ENCODE data around the gene PDGFB.

The PDGFB gene

DNA sequence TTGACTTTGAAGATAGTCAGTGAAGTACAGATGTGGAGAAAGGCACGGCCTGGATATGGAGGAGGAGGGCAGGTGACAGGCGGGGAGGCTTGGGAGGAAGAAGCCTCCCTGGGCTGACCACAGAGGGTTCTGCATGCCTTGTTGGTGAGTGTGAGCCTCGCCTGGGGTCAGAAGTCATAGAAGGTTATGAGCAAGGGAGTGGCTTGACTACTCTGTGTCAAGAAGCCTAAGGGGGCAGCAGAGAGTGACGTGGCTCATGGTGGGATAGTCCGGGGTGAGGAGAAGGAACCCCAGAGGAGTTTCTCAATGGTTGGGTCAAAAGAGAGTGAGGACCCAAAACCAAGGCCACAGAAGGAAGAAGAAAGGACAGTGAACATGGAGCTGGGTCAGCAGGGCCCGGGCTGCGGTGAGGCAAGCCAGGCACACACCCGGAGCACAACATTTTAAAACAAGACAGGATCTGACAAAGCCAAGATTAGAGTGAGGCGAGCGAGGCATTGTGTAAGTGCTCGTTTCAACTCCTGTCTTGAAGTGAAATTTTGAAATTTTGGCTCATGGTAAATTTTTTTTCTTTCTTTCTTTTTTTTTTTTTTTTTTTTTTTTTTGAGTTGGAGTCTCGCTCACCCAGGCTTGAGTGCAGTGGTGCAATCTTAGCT lies 31.9 kb downstream of the PDGFB start:
- no peak overlapping the region for H3K27ac ChIP-seq
- no peak overlapping the region for H3K4me3 ChIP-seq (ENCODE audit: low read depth in 1 of 2, low read length in 1 of 2)
- H3K9me3 ChIP-seq: no peaks in the 10 kb centered on the region
- peaks cover 51% of the 10 kb centered on the region for H3K27me3 ChIP-seq
- no peaks in the 10 kb centered on the region for H3K4me1 ChIP-seq (ENCODE audit: control insufficient read depth in 1 of 2, insufficient read depth in 1 of 2, low read depth in 1 of 2, low read length in 1 of 2)
- no peaks in the 10 kb centered on the region for H3K36me3 ChIP-seq
- TF ChIP-seq, protein P1, sequence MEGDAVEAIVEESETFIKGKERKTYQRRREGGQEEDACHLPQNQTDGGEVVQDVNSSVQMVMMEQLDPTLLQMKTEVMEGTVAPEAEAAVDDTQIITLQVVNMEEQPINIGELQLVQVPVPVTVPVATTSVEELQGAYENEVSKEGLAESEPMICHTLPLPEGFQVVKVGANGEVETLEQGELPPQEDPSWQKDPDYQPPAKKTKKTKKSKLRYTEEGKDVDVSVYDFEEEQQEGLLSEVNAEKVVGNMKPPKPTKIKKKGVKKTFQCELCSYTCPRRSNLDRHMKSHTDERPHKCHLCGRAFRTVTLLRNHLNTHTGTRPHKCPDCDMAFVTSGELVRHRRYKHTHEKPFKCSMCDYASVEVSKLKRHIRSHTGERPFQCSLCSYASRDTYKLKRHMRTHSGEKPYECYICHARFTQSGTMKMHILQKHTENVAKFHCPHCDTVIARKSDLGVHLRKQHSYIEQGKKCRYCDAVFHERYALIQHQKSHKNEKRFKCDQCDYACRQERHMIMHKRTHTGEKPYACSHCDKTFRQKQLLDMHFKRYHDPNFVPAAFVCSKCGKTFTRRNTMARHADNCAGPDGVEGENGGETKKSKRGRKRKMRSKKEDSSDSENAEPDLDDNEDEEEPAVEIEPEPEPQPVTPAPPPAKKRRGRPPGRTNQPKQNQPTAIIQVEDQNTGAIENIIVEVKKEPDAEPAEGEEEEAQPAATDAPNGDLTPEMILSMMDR (IDR thresholded peaks at IDR 0.05): no peak

- Histone ChIP-seq H3K4me3 (ENCODE audit: low read depth in 1 of 2, low read length in 1 of 2) (no peak overlapping the region), H3K27me3 (peaks cover 42% of the 10 kb centered on the region), H3K9me3 (no peaks in the 10 kb centered on the region), H3K27ac (no peak overlapping the region), H3K36me3 (no peaks in the 10 kb centered on the region), H3K4me1 (ENCODE audit: control insufficient read depth in 1 of 2, insufficient read depth in 1 of 2, low read depth in 1 of 2, low read length in 1 of 2) (no peaks in the 10 kb centered on the region)
- TF ChIP-seq, protein P1 (IDR thresholded peaks at IDR 0.05): no peak
Measured at GRCh38 chr22:39209756-39210155, 35.0 kb downstream of the PDGFB start.

- H3K27ac ChIP-seq: no peak overlapping the region
- H3K27me3 ChIP-seq: peaks cover 35% of the 10 kb centered on the region
- TF ChIP-seq, protein P1 (IDR thresholded peaks at IDR 0.05): no peak
- H3K4me1 ChIP-seq (ENCODE audit: control insufficient read depth in 1 of 2, insufficient read depth in 1 of 2, low read depth in 1 of 2, low read length in 1 of 2): no peaks in the 10 kb centered on the region
- H3K9me3 ChIP-seq: no peaks in the 10 kb centered on the region
- no peaks in the 10 kb centered on the region for H3K36me3 ChIP-seq
- no peak overlapping the region for H3K4me3 ChIP-seq (ENCODE audit: low read depth in 1 of 2, low read length in 1 of 2)
Measured at GRCh38 chr22:39208013-39208680, 36.6 kb downstream of the PDGFB start.

DNA sequence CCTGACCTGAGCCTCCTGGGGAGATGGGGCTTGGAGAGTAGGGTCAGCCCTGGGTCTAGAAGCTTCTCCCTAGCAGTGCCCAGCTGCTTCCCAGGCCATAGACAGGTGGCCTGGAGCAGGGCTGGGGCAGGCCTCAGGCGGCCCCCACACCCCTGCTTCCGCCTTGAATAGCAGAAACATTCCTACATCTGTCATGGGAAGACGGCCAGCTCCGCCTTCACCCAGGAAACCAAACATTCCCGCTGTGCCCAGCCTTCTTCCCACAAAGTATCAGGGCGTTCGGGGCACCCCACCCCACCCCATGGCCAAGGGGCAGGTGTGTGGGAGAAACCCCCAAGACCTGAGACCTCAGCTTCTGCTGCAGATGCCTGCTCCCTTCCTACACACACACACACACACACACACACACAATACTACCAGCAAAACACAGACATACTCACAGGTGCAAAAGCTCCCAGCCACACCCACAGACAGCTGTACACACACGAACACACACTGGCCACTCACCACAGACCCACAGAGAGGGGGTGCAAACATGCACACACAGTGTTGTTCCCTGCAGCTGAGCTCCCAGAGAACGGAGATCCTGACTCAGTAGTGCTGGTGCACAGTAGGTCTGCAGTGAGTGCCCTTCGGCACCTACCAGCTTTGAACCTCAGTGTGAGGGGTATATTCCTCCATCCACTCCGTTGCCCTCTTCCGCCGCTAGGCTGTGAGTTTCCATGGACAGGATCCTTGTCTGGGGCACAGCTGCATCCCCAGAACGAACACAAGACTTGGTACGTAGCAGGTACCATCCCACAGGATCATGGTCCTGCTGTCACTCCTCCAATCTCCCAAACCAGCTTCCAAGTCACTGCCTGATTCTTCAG lies 37.4 kb downstream of the PDGFB start:
- Histone ChIP-seq H3K27ac (no peak overlapping the region), H3K4me1 (ENCODE audit: control insufficient read depth in 1 of 2, insufficient read depth in 1 of 2, low read depth in 1 of 2, low read length in 1 of 2) (no peaks in the 10 kb centered on the region), H3K36me3 (no peaks in the 10 kb centered on the region), H3K4me3 (ENCODE audit: low read depth in 1 of 2, low read length in 1 of 2) (no peak overlapping the region), H3K27me3 (peaks cover 29% of the 10 kb centered on the region), H3K9me3 (no peaks in the 10 kb centered on the region)
- TF ChIP-seq, protein P1 (IDR thresholded peaks at IDR 0.05): no peak

GRCh38 chr22:39206491-39206890 lies 38.3 kb downstream of the PDGFB start:
- H3K4me3 ChIP-seq (ENCODE audit: low read depth in 1 of 2, low read length in 1 of 2): no peak overlapping the region
- no peaks in the 10 kb centered on the region for H3K36me3 ChIP-seq
- H3K27ac ChIP-seq: no peak overlapping the region
- H3K4me1 ChIP-seq (ENCODE audit: control insufficient read depth in 1 of 2, insufficient read depth in 1 of 2, low read depth in 1 of 2, low read length in 1 of 2): no peaks in the 10 kb centered on the region
- peaks cover 25% of the 10 kb centered on the region for H3K27me3 ChIP-seq
- TF ChIP-seq, protein P1 (IDR thresholded peaks at IDR 0.05): no peak
- H3K9me3 ChIP-seq: no peaks in the 10 kb centered on the region

Measured in neutrophil (primary cell).